NB4 (cell line): Measurements from ENCODE around the gene ADAMTS16.

Source experiments
- CTCF ChIP-seq: IDR thresholded peaks from one replicate; pipeline ENCODE4 v1.5.1; 2012; ENCODE audit warnings: low read depth, low read length
- MYC ChIP-seq: IDR thresholded peaks from 2 replicates; pipeline ENCODE4 v1.6.1; 2011; ENCODE audit warnings: low read depth, low read length
- POLR2A ChIP-seq: IDR thresholded peaks from 2 replicates; pipeline ENCODE4 v1.6.1; 2011; ENCODE audit warnings: mild to moderate bottlenecking; ENCODE audit not compliant: insufficient read length; ENCODE audit errors: extremely low read depth
- TF ChIP-seq, protein P1 (sequence below): IDR thresholded peaks from 2 replicates; pipeline ENCODE4 v1.6.1; 2011; ENCODE audit warnings: low read depth, low read length

GRCh38 chr5:5179079-5179478 lies 38.9 kb downstream of the ADAMTS16 start:
- TF ChIP-seq POLR2A (no peak), CTCF (no peak), MYC (no peak)
- TF ChIP-seq, protein P1, sequence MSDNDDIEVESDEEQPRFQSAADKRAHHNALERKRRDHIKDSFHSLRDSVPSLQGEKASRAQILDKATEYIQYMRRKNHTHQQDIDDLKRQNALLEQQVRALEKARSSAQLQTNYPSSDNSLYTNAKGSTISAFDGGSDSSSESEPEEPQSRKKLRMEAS, result no peak
